HG02870 (cell line): ENCODE data around the gene SLAIN2.

Source experiments
- ATAC-seq: cut with Tn5 transposase; IDR thresholded peaks from one replicate; pipeline ENCODE4 v1.9.1; 2021; ENCODE audit warnings: mild to moderate bottlenecking, moderate library complexity; ENCODE audit not compliant: unreplicated experiment

SLAIN2 gene

DNA sequence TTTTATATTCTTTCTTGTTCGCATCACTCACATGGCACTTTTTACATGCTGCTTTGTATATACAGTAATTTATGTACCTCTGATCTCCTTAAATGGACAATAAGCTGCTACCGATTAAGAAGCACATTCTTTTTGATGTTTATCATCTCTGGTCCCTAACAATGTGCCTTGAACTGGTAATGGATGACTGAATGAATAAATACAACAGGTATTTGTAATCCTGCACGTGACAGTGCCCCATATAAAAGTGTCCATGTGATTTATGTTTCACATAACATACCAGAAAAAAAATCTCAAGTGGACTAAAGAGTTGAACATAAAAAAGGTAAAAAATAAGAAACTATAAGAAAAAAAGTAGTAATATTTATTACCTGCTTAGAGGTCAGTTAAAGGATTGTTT is 7.7 kb upstream of the SLAIN2 start:
- ATAC-seq, result no peak

DNA sequence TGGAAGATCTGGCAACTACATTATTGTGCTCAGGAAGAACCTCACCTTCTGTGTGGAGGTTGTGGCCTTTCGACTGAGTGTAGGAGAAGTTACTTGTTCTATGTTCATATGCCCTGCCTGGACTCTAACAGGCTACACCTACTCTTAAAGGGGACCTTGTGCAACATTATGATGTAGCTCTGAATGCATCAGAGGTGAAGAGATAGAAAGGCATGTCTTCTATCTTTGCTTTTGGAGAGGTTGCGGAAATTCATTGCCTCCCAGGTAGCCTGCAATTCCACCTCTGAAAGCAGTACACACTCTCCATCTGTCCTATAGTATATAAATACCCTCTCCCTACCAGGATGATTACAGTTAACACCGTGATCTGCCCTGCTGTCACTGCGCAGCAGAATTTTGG is 7.1 kb upstream of the SLAIN2 start:
- no peak for ATAC-seq

DNA sequence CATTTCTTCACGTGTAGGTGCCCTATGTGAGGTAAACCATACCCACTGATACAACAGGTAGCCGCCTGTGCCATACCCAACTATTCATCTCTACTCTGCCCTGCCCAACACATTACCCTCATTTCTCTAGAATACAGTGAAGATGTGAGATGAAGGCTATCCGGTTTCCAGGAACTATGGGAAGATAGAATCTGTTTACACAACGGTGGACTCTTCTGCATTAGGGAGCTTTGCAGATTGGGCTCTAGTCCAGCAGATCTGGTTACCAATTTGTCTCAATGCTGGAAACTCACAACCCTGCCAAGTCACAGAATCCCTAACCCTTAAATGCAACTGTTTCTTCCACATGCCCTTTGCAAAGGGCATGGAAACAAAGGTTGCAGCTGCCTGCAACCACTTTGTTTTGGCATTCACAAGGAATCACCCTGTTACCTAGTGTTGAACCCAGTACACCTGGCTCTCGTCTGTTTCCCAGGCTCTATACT is 6.4 kb upstream of the SLAIN2 start:
- no peak for ATAC-seq

DNA sequence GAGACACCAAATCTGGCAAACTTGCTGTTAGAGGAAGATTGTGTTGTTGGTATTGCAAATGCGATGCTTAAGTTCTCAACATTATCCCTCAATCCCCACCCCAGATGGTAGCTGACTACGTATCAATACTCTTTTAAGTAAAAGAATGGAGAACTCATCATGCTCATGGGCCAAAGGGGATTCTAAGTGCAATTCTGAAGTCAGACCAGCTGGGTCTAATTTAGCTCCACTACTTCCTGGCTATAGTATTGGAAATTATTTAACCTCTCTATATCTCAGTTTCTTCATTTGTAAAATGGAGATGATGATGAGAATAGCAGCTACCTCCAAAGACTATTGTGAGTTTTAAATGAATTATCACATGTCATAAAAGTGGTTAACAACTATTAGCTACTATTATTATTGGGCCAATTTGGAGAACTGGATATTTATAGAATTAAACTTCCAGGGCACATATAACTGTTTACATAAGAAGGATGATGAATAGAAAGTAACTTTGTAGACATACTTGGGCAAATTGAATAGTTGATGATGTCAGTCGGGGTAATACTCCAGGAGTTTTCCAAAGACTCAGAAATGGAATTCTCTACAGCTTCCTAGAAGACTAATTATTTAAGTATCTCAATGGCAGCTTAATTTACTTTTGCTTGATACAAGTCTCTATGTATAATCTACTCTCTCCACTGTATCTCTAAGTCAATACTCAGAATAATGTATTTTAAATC is 5.0 kb upstream of the SLAIN2 start:
- no peak for ATAC-seq

DNA sequence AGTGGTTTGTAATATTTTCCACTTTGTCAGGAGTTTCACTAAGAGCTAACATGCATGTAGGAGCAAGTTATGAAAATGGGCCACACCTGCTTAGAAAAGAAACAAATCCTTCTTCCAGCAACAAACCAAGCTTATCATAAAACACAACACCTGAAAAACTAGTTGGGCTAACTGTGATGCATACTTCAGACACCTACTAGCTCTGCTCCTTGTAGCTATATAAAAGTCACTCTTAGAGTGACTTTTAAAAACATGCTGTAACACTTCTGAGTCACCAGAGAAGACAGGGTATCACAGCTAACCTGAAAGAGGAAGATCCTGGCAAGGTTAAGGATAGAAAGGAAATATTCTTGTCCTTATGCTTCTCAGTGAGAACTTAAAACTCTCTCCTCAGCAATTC is 3.6 kb upstream of the SLAIN2 start:
- no peak for ATAC-seq

DNA sequence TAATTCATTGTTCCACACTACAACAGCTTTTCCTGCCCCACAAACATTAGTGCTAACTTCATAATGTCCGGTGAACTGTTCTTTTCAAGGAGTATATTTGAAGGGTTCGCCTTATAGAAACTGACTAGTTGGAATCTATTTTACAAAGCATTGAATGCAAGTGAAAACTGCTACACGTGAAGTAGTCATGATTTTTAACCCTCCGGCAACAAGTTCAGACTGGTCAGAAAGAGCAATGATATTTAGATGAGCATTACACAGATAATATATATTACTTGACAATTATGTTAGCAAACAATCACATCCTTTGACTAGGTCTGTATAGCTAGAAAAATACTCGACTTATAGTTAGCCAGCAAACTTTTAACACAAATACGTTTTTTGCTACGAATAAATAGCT is 1.7 kb upstream of the SLAIN2 start:
- ATAC-seq, result no peak

DNA sequence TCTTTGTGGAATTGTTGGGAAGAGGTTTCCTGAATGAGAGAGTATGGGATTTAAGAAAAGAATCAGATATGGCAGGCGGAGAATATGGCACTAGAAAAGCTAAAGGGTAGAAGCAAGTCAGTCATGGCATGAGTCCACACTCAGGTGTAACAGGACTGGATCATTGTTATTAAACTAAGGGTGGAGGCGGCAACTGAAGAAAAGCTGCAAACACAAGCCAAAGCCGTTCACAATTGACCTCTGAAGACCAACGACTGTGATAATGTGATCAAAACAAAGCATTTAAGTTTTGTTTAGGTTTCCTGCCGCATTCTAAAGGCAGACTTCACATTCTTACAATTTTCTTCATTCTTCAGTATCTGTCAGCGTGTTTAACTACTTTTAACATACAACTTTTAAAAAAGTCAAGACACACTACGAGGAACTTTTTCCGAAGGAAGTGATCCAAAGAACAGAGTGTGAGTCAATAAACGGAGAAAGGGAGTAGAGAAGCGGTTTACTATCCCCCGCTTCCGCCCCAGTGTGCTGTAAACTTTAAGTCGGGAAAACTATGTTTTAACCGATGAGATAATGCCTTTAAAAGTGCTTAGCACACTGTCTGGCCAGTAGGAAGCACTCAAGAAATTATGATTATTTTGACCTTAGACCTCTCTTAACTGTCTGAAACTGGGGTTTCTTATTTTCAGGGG is 909 bp upstream of the SLAIN2 start:
- peak; percentile 5 for ATAC-seq

DNA sequence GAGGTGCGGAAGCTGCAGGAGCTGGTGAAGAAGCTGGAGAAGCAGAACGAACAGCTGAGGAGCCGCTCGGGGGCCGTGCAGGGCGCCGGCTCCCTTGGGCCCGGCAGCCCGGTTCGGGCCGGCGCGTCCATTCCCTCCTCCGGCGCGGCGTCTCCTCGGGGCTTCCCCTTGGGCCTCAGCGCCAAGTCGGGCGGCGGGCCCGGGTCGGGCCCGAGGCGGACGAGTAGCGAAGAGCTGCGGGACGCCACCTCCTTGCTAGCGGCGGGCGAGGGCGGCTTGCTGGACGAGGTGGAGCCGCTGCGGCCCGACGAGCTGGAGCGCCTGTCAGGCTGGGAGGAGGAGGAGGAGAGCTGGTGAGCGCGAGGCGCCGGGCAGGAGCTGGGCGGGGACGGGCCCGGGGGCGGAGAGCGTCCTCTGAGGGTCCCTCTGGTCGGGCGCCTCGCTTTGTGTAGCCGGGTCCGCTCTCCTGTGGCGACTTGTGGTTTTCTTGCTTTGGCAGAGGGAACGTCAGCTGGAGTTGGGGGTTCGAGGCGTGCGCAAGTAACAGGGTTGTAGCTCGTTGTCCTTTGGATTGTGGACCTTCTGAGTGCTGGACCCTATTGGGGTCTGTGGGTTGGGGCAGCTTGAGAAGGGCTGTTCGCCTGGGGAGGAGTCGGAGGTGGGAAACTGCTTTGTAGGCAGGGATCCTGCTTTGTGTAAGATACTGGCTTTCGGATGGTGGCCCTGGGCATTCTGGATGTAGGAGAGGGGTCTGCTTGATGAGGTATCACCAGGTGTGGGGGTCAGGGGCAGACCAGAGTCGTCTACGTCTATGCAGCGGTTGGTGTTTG is 662 bp downstream of the SLAIN2 start:
- peak; percentile 15 for ATAC-seq

DNA sequence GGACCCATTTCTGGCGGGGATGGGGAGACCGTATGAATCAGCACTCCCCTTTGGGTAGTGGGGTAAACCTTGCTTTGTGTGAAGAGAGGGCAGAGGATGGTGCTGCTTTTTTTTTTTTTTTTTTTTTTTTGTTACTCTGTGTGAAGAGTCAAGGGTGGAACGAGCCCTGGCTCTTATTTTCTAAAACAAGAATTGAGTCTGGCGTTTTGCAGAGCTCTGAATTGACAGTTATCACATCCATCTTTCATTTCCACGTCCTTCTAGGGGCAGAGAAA is 1.2 kb downstream of the SLAIN2 start:
- no peak for ATAC-seq

DNA sequence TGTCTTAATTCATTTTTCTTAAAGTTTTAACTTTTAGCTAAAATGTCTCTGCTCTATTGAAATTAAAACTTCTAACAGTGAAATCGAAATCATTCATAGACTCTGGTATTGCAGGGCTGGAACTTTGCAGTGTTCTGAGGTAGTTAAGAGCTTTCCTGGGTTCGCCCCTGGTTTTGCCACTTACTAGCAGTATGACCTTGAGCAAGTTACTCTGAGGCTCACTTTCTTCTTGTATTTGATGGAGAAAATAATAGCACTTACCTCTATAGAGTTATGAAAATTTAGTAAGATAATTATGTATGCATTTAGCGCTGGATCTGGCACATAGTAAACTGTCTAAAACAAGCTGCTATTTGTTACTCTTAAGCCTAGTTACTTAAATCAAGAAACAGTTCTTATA is 1.7 kb downstream of the SLAIN2 start:
- no peak for ATAC-seq

DNA sequence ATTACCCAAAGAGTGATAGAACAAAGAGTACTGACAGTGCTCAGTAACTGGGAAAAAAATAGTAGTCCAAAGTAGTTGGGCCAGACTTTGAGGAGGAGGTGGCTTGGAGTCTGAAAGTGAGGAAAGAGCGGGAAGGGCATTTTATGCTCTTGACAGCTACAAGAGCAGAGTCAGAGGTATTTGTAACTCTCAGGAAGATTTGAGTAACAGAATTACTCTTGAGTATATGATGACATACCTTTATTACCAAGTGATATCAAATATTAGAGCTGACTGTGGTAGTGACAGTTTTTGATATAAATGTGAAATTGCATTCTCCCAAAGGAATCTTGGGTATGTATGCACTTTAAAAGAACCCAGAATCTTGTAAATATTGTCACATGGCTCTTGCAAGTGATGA is 2.2 kb downstream of the SLAIN2 start:
- ATAC-seq, result no peak

DNA sequence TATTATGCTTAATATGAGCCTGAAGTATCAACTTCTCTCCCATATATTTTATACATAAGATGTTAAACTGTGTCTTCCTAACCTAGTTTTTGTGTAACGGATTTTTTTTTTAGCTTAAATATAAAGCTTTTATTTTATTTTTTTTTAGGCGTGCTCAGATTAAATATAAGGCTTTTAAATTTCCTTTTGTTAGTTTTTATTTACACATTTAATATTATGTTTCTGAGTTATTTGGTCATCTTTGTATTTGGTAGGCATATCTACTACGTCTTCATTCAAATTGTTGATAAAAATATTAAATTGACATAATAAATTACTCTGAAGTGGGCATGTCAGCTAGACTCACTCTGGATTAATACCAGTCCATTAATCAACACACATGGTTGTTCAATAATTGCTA is 4.2 kb downstream of the SLAIN2 start:
- ATAC-seq, result no peak

DNA sequence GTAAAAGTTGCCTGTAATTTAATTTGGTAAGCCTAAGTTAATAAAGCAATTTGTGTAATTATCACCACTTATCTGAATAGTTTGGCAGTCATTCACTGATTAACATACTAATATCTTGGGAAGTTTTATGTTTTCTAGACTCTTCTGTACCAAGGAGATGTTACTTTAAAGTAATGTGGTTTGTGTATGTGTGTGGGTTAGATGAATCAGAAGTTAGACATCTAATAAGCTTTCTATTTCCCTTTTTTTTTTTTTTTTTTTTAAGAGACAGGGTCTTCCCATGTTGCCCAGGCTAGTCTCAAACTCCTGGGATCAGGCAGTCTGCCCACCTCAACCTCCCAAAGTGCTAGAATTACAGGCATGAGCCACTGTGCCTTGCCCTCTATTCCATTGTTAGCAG is 5.3 kb downstream of the SLAIN2 start:
- no peak for ATAC-seq

DNA sequence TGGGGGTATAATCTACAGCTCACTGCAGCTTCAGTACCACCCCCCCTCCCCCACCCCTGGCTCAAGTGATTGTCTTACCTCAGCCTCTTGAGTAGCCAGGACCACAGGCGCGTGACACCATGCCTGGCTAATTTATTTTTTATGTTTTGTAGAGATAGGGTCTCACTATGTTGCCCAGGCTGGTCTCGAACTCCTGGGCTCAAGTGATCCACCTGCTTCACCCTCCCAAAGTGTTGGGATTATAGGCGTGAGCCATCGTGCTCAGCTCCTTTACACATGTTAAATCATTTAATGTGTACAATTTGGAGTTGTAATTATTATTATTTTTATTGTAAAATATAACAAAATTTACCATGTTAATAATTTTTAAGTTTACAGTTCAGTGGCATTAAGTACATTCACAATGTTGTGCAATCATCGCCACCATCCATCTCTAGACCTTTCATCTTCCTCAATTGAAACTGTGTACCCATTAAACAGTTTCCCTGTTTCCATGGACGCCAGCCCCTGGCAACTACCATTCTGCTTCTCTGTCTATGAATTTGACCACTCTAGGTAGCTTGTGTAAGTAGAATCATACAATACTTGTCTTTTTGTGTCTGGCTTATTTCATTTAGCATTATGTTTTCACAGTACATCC is 6.1 kb downstream of the SLAIN2 start:
- ATAC-seq, result no peak

DNA sequence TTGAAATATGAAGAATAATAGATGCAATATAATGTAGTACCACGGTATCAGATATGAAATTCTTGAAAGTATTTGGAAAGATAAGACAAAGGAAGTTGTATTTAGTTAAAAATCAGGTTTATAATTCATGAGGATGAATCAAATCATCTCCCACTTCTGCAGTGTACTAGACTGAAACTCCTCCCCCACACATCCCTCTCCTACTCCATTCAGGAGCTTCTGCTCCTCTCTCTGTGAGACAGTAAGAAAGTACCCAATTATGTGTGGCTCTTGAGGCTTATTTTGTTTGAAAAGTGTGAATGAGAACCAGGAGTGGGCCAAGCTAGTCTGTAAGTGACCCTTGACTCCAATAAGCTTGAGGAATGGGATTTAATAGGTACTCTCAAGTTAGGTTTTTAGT is 9.5 kb downstream of the SLAIN2 start:
- ATAC-seq, result no peak

DNA sequence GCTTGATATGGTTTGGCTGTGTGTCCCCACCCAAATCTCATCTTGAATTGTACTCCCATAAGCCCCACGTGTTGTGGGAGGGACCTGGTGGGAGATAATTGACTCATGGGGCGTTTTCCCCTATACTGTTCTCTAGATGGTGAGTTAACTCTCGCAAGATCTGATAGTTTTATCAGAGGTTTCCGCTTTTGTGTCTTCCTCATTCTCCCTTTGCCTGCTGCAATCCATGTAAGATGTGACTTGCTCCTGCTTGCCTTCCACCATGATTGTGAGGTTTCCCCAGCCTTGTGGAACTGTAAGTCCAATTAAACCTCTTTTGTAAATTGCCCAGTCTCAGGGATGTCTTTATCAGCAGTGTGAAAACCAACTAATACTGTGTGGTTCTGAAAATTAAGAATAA is 11.5 kb downstream of the SLAIN2 start:
- no peak for ATAC-seq

DNA sequence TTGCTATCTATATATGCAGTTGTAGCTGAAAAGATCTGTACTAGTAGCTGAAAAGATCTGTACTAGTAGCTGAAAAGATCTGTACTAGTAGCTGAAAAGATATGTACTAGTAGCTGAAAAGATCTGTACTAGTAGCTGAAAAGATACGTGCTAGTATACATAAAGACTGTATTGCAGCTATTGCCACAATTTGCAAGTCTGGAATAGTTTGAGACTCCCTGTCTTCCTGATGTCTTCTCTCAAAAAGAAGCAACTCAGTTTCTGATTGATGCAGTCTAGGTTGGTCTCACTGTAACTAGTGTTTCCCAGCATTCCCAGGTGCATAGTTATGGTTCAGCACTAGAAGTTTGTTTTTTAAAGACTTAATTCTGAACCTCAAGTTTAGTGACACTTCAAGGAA is 15.0 kb downstream of the SLAIN2 start:
- ATAC-seq, result no peak

DNA sequence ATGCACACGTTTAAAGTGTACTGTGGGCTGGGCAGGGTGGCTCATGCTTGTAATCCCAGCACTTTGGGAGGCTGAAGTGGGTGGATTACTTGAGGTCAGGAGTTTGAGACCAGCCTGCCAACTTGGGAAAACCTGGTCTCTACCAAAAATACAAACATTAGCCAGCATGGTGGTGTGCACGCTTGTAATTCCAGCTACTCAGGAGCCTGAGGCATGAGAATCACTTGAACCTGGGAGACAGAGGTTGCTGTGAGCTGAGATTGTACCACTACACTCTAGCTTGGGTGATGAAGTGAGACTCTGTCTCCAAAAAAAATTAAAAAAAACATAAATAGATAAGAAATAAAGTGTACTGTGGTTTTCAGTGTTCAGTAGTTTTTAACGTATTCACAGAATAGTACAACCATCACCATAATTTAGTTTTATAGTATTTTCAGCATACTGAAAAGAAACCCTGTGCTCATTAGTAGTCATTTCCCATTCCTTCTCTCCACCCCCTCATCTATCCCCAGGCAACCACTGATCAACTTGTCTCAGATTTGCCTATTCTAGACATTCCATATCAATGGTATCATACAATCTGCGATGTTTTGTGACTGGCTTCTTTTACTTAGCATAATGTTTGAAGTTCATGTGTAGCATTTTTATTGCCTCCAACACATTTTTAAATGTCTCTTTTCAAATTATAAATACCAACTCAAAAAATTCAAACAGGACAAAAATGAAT is 19.1 kb downstream of the SLAIN2 start:
- no peak for ATAC-seq

DNA sequence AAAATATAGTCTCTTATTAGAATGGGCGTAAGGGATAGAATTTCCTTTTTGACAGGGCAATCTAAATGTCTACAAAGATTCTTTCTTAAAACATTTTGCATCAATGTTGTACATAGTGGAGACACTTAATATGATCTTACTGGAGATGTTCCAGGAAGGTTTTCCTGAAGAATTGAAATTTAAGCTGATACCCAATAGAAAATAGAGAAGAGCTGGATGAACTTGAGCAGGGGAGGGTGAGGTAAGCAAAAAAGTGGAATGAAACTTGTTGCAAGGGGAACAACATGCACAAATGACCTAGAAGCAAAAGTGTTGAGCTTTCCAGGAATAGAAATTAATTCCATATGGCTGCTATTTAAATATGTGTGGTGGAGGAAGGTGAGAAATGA is 19.7 kb downstream of the SLAIN2 start:
- no peak for ATAC-seq

DNA sequence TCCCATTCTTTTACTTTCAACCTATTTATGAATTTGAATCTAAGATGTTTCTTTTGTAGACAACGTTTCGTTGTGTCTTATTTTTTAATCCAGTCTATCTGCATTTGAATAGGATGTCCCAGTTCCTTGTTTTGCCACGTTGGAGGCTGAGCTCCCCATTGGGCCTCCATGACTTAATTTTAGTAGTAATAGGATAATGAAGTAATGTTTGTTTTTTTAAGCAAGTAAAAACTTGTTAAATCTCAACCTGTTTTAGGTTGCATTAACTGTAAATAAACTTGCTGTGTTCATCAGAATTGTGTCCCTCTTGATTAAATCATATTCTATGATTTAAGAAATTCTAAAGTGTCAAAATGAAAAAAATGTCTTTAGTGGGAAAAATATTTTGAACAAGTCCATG is 25.3 kb downstream of the SLAIN2 start:
- no peak for ATAC-seq

DNA sequence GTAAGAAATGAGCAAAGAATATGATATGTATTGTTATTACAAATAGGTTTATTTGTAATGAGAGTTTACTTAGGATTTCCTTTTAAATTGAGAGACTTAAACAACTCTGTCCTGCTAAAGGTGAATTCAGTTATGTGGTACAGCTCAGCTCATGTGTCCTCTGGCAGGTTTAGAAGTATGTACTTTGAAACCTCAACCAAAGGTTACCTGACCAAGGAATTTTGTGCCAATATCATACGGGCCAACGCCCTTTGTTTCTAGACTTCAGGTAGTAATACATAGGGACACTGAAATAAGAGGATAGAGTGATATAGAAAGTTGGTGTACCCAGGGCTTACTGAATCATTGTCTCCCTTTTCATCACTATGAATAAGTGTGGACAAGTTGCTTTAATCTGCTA is 25.7 kb downstream of the SLAIN2 start:
- ATAC-seq, result no peak
